ENCODE data around the gene GJA3.

DNA sequence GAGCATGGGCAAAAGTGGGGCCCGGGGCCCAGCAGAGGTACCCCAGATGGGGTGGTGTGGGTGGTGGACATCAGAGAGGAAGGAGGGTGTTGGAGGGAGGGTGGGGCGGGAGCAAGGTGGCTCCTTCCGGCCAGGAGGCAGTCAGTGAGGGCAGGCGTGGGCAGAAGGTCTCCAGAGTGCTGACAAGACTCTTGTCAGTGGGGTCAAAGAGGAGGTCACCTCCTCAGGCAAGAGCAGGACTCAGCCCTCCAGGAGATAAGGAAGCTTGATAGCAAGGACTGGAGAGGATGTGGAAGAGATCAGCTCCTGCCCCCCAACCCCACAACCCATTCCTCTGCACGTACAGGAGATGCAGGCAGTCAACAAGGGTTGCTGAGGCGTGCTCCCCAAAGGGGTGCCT is 9.8 kb downstream of the GJA3 start:
- TF ChIP-seq, protein P1, sequence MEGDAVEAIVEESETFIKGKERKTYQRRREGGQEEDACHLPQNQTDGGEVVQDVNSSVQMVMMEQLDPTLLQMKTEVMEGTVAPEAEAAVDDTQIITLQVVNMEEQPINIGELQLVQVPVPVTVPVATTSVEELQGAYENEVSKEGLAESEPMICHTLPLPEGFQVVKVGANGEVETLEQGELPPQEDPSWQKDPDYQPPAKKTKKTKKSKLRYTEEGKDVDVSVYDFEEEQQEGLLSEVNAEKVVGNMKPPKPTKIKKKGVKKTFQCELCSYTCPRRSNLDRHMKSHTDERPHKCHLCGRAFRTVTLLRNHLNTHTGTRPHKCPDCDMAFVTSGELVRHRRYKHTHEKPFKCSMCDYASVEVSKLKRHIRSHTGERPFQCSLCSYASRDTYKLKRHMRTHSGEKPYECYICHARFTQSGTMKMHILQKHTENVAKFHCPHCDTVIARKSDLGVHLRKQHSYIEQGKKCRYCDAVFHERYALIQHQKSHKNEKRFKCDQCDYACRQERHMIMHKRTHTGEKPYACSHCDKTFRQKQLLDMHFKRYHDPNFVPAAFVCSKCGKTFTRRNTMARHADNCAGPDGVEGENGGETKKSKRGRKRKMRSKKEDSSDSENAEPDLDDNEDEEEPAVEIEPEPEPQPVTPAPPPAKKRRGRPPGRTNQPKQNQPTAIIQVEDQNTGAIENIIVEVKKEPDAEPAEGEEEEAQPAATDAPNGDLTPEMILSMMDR (IDR thresholded peaks at IDR 0.05; ENCODE audit: control extremely low read depth in 1 of 3, insufficient read depth in 1 of 3, low read depth in 1 of 3, low read length in 3 of 3), result no peak
- TF ChIP-seq SP1 (IDR thresholded peaks at IDR 0.05; ENCODE audit: low read depth, low read length), result no peak
- no peak for TF ChIP-seq CEBPB (IDR thresholded peaks at IDR 0.05; ENCODE audit: low read depth, low read length)
- no peak for TF ChIP-seq POLR2AphosphoS5 (IDR thresholded peaks at IDR 0.05; ENCODE audit: low read depth, low read length)
- no peak for TF ChIP-seq CHD2 (IDR thresholded peaks at IDR 0.05; ENCODE audit: low read length)
- TF ChIP-seq CBX8 (IDR thresholded peaks at IDR 0.05; ENCODE audit: borderline replicate concordance, low read depth, low read length), result no peak
- TF ChIP-seq POLR2A (IDR thresholded peaks at IDR 0.05; ENCODE audit: control extremely low read depth in 1 of 2, low read depth in 2 of 2, low read length in 2 of 2), result no peak
- no peak for TF ChIP-seq GABPA (IDR thresholded peaks at IDR 0.05; ENCODE audit: borderline replicate concordance, insufficient read depth, low read length)
- TF ChIP-seq, protein P2, sequence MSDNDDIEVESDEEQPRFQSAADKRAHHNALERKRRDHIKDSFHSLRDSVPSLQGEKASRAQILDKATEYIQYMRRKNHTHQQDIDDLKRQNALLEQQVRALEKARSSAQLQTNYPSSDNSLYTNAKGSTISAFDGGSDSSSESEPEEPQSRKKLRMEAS (IDR thresholded peaks at IDR 0.05), result no peak
- no peak for TF ChIP-seq EZH2 (IDR thresholded peaks at IDR 0.05; ENCODE audit: low read depth, low read length, severe bottlenecking)
- TF ChIP-seq, protein P3, sequence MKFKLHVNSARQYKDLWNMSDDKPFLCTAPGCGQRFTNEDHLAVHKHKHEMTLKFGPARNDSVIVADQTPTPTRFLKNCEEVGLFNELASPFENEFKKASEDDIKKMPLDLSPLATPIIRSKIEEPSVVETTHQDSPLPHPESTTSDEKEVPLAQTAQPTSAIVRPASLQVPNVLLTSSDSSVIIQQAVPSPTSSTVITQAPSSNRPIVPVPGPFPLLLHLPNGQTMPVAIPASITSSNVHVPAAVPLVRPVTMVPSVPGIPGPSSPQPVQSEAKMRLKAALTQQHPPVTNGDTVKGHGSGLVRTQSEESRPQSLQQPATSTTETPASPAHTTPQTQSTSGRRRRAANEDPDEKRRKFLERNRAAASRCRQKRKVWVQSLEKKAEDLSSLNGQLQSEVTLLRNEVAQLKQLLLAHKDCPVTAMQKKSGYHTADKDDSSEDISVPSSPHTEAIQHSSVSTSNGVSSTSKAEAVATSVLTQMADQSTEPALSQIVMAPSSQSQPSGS (IDR thresholded peaks at IDR 0.05; ENCODE audit: low read length), result no peak
- TF ChIP-seq RAD21 (IDR thresholded peaks at IDR 0.05 in 1 of 2, conservative IDR thresholded peaks at IDR 0.05 in 1 of 2; ENCODE audit: low read depth in 2 of 2, low read length in 2 of 2), result no peak
- no peak for TF ChIP-seq RFX5 (IDR thresholded peaks at IDR 0.05; ENCODE audit: borderline replicate concordance, low read depth, low read length)
- no peak for TF ChIP-seq SP4 (IDR thresholded peaks at IDR 0.05; ENCODE audit: low read length)
